WTC11 (cell line): Measurements from ENCODE around the gene LFNG. TPM values are rescaled to one million over a fixed set of nuclear protein-coding genes. Genes with fewer than 3 reads are reported as not detected.

Experiments
- ATAC-seq: fragments of 200-7000 bp; cut with Tn5 transposase; 2 replicates; pipeline ENCODE4 v1.10.0; 2021; ENCODE audit warnings: mild to moderate bottlenecking, moderate library complexity
- CTCF ChIA-PET: fragments of 300-600 bp; sonication (Branson Sonifier 250); formaldehyde crosslinking; loops from one replicate; lab custom pipeline; 2021; ENCODE audit warnings: antibody characterized with exemption; lab: Charles Lee
- POLR2A ChIA-PET: fragments of 350-600 bp; sonication (Branson Sonifier 250); formaldehyde crosslinking; loops from one replicate; lab custom pipeline; 2021; ENCODE audit warnings: antibody characterized with exemption; lab: Charles Lee
- DNase-seq: peaks from one replicate; pipeline ENCODE4 v3.0.0; 2021; ENCODE audit warnings: low spot score
- H3K27ac Mint-ChIP-seq: 2 replicates; pipeline ENCODE4 v1.8.0; 2021; ENCODE audit warnings: mixed read lengths
- H3K27me3 Mint-ChIP-seq: 2 replicates; pipeline ENCODE4 v1.8.0; 2021; ENCODE audit warnings: low read depth, mild to moderate bottlenecking, moderate library complexity, mixed read lengths
- H3K36me3 Mint-ChIP-seq: 2 replicates; pipeline ENCODE4 v1.8.0; 2021; ENCODE audit warnings: mixed read lengths
- H3K4me1 Mint-ChIP-seq: 2 replicates; pipeline ENCODE4 v1.8.0; 2022; ENCODE audit warnings: mixed read lengths
- H3K4me3 Mint-ChIP-seq: 2 replicates; pipeline ENCODE4 v1.8.0; 2021; ENCODE audit warnings: mild to moderate bottlenecking, moderate library complexity, mixed read lengths
- H3K9me3 Mint-ChIP-seq: 2 replicates; pipeline ENCODE4 v1.8.0; 2021; ENCODE audit warnings: mixed read lengths
- AFF4 ChIP-seq: sonication (generic); formaldehyde crosslinking; IDR thresholded peaks from 2 replicates; pipeline ENCODE4 v1.8.1; 2023; ENCODE audit warnings: mild to moderate bottlenecking, missing genetic modification reagents, borderline replicate concordance
- CBFB ChIP-seq: sonication (generic); formaldehyde crosslinking; IDR thresholded peaks from 2 replicates; pipeline ENCODE4 v1.8.1; 2022; ENCODE audit warnings: mild to moderate bottlenecking, low read depth, missing genetic modification reagents
- CREM ChIP-seq: sonication (generic); formaldehyde crosslinking; IDR thresholded peaks from 2 replicates; pipeline ENCODE4 v1.8.1; 2022; ENCODE audit warnings: mild to moderate bottlenecking, missing genetic modification reagents, moderate library complexity
- FOXP1 ChIP-seq: sonication (generic); formaldehyde crosslinking; IDR thresholded peaks from 2 replicates; pipeline ENCODE4 v1.8.0; 2022; ENCODE audit warnings: missing genetic modification reagents, mild to moderate bottlenecking, moderate library complexity, borderline replicate concordance
- GRHL2 ChIP-seq: fragments of 250-450 bp; sonication (Bioruptor Pico); IDR thresholded peaks from 2 replicates; pipeline ENCODE4 v1.8.0; 2022; ENCODE audit warnings: mild to moderate bottlenecking, moderate library complexity; ENCODE audit not compliant: insufficient replicate concordance, severe bottlenecking
- JAZF1 ChIP-seq: fragments of 250-450 bp; sonication (Bioruptor Pico); IDR thresholded peaks from 2 replicates; pipeline ENCODE4 v1.9.0; 2021; ENCODE audit warnings: moderate library complexity, mild to moderate bottlenecking, inconsistent platforms
- MAX ChIP-seq: sonication (generic); formaldehyde crosslinking; IDR thresholded peaks from 2 replicates; pipeline ENCODE4 v1.8.0; 2022; ENCODE audit warnings: mild to moderate bottlenecking, missing genetic modification reagents
- RORB ChIP-seq: fragments of 250-450 bp; sonication (Bioruptor Pico); IDR thresholded peaks from 2 replicates; pipeline ENCODE4 v1.9.0; 2021; ENCODE audit warnings: mild to moderate bottlenecking
- SOX15 ChIP-seq: fragments of 250-450 bp; sonication (Bioruptor Pico); IDR thresholded peaks from 2 replicates; pipeline ENCODE4 v1.9.0; 2021; ENCODE audit warnings: mild to moderate bottlenecking
- USF2 ChIP-seq: sonication (generic); formaldehyde crosslinking; IDR thresholded peaks from 2 replicates; pipeline ENCODE4 v1.8.1; 2023; ENCODE audit warnings: mild to moderate bottlenecking, missing genetic modification reagents, moderate library complexity
- ZNF138 ChIP-seq: sonication (generic); formaldehyde crosslinking; conservative IDR thresholded peaks from 2 replicates; pipeline ENCODE4 v1.8.1; 2022; ENCODE audit warnings: mild to moderate bottlenecking, moderate library complexity, missing genetic modification reagents
- ZNF416 ChIP-seq: fragments of 250-450 bp; sonication (Bioruptor Pico); IDR thresholded peaks from 2 replicates; pipeline ENCODE4 v1.9.0; 2021; ENCODE audit warnings: mild to moderate bottlenecking, inconsistent platforms
- total RNA-seq: library from RNA; stranded (reverse); gene quantifications from 3 replicates; pipeline ENCODE4 v1.2.3, GENCODE V29; 2021
- TF ChIP-seq, protein P1 (sequence below): sonication (generic); formaldehyde crosslinking; IDR thresholded peaks from 2 replicates; pipeline ENCODE4 v1.8.1; 2022; ENCODE audit warnings: mild to moderate bottlenecking, missing genetic modification reagents, moderate library complexity, borderline replicate concordance
- TF ChIP-seq, protein P2 (sequence below): fragments of 250-450 bp; sonication (Bioruptor Pico); IDR thresholded peaks from 2 replicates; pipeline ENCODE4 v2.1.2; 2022; ENCODE audit warnings: mild to moderate bottlenecking, moderate library complexity

LFNG gene
- total RNA-seq, 1 experiment from 2014 or later = 29.4 TPM

DNA sequence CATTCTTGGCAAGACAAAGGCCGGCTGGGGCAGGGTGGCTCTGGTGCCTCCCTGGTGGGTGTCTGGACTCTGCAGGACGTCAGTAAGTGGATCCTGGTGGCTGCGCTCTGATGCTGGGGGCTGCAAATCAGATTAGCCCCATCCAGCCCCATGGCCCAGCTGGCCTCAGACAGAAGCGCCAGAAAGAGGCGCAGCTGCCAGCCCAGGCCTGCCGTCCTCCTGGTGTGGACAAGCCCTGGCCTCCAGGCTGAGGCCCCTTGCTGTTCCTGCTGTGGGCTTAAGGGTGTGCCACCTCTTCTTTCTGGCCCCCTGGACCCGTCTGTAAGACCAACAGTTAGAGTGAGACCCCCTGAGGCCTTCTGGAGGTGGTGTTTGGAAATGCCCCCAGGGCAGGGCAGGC, 5.9 kb upstream of the LFNG start:
- H3K27ac Mint-ChIP-seq = no peak overlapping the region
- TF ChIP-seq SOX15 (no peak), CBFB (CRISPR knock-in tag) (no peak), CREM (CRISPR knock-in tag) (no peak)
- TF ChIP-seq, protein P1, sequence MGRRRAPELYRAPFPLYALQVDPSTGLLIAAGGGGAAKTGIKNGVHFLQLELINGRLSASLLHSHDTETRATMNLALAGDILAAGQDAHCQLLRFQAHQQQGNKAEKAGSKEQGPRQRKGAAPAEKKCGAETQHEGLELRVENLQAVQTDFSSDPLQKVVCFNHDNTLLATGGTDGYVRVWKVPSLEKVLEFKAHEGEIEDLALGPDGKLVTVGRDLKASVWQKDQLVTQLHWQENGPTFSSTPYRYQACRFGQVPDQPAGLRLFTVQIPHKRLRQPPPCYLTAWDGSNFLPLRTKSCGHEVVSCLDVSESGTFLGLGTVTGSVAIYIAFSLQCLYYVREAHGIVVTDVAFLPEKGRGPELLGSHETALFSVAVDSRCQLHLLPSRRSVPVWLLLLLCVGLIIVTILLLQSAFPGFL (CRISPR knock-in tag) = no peak
- TF ChIP-seq, protein P2, sequence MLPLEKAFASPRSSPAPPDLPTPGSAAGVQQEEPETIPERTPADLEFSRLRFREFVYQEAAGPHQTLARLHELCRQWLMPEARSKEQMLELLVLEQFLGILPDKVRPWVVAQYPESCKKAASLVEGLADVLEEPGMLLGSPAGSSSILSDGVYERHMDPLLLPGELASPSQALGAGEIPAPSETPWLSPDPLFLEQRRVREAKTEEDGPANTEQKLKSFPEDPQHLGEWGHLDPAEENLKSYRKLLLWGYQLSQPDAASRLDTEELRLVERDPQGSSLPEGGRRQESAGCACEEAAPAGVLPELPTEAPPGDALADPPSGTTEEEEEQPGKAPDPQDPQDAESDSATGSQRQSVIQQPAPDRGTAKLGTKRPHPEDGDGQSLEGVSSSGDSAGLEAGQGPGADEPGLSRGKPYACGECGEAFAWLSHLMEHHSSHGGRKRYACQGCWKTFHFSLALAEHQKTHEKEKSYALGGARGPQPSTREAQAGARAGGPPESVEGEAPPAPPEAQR = no peak
- no peak for ATAC-seq
- peaks cover 13% of the 10 kb centered on the region for H3K27me3 Mint-ChIP-seq
- ChIA-PET POLR2A (no interaction called here), CTCF (no interaction called here)
- H3K36me3 Mint-ChIP-seq = no peaks in the 10 kb centered on the region
- no peak overlapping the region for H3K4me3 Mint-ChIP-seq
- H3K9me3 Mint-ChIP-seq = no peaks in the 10 kb centered on the region
- no peak for DNase-seq
- H3K4me1 Mint-ChIP-seq = peaks cover 24% of the 10 kb centered on the region

GRCh38 chr7:2514473-2515423, 4.8 kb upstream of the LFNG start:
- no peak for DNase-seq
- Mint-ChIP-seq H3K36me3 (no peaks in the 10 kb centered on the region), H3K27me3 (peaks cover 13% of the 10 kb centered on the region)
- TF ChIP-seq MAX (CRISPR knock-in tag) (no peak), ZNF138 (no peak), JAZF1 (CRISPR knock-in tag) (no peak), GRHL2 (CRISPR knock-in tag) (no peak), RORB (CRISPR knock-in tag) (no peak), AFF4 (CRISPR knock-in tag) (no peak), USF2 (CRISPR knock-in tag) (no peak), ZNF416 (CRISPR knock-in tag) (no peak), FOXP1 (CRISPR knock-in tag) (no peak)
- TF ChIP-seq, all 79 proteins: peak for 0
- no peak for ATAC-seq
- POLR2A ChIA-PET = no interaction called here
- CTCF ChIA-PET = interaction anchor here (1.4 kb wide), 1 partner anchor 46 kb away, joined by 5 read pairs; no protein-coding TSS in a partner anchor
- H3K4me1 Mint-ChIP-seq = peaks cover 22% of the 10 kb centered on the region
- H3K9me3 Mint-ChIP-seq = no peaks in the 10 kb centered on the region
- no peak overlapping the region for H3K4me3 Mint-ChIP-seq
- H3K27ac Mint-ChIP-seq = no peak overlapping the region
